ENCODE results near the gene GDF2. TPM values are rescaled to one million over a fixed set of nuclear protein-coding genes. Genes with fewer than 3 reads are reported as not detected.

The GDF2 gene
- total RNA-seq, 4 donors from 2014 or later = not detected

DNA sequence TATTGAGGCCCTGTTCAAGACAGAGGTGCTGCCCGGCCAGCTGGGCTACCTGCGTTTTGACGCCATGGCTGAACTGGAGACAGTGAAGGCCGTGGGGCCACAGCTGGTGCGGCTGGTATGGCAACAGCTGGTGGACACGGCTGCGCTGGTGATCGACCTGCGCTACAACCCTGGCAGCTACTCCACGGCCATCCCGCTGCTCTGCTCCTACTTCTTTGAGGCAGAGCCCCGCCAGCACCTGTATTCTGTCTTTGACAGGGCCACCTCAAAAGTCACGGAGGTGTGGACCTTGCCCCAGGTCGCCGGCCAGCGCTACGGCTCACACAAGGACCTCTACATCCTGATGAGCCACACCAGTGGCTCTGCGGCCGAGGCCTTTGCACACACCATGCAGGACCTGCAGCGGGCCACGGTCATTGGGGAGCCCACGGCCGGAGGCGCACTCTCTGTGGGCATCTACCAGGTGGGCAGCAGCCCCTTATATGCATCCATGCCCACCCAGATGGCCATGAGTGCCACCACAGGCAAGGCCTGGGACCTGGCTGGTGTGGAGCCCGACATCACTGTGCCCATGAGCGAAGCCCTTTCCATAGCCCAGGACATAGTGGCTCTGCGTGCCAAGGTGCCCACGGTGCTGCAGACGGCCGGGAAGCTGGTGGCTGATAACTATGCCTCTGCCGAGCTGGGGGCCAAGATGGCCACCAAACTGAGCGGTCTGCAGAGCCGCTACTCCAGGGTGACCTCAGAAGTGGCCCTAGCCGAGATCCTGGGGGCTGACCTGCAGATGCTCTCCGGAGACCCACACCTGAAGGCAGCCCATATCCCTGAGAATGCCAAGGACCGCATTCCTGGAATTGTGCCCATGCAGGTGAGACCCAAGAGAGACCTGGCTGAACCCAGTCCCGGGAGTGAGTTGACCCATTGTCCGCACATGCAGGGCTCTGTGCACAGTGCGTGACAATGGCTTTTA, 28.7 kb downstream of the GDF2 start:
- no peaks in the 10 kb centered on the region for H3K36me3 ChIP-seq
- intact Hi-C loops (cut with DNase I; ENCODE audit: low total_unique reads) = no loop called here
- TF ChIP-seq POLR2A (IDR thresholded peaks at IDR 0.05) = no peak
- TF ChIP-seq, protein P1, sequence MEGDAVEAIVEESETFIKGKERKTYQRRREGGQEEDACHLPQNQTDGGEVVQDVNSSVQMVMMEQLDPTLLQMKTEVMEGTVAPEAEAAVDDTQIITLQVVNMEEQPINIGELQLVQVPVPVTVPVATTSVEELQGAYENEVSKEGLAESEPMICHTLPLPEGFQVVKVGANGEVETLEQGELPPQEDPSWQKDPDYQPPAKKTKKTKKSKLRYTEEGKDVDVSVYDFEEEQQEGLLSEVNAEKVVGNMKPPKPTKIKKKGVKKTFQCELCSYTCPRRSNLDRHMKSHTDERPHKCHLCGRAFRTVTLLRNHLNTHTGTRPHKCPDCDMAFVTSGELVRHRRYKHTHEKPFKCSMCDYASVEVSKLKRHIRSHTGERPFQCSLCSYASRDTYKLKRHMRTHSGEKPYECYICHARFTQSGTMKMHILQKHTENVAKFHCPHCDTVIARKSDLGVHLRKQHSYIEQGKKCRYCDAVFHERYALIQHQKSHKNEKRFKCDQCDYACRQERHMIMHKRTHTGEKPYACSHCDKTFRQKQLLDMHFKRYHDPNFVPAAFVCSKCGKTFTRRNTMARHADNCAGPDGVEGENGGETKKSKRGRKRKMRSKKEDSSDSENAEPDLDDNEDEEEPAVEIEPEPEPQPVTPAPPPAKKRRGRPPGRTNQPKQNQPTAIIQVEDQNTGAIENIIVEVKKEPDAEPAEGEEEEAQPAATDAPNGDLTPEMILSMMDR (IDR thresholded peaks at IDR 0.05) = no peak
- no peaks in the 10 kb centered on the region for H3K27me3 ChIP-seq
- no peaks in the 10 kb centered on the region for H3K9me3 ChIP-seq
- no peak for DNase-seq
- H3K4me1 ChIP-seq = no peaks in the 10 kb centered on the region
- H3K4me3 ChIP-seq = no peak overlapping the region
- H3K27ac ChIP-seq = no peak overlapping the region

DNA sequence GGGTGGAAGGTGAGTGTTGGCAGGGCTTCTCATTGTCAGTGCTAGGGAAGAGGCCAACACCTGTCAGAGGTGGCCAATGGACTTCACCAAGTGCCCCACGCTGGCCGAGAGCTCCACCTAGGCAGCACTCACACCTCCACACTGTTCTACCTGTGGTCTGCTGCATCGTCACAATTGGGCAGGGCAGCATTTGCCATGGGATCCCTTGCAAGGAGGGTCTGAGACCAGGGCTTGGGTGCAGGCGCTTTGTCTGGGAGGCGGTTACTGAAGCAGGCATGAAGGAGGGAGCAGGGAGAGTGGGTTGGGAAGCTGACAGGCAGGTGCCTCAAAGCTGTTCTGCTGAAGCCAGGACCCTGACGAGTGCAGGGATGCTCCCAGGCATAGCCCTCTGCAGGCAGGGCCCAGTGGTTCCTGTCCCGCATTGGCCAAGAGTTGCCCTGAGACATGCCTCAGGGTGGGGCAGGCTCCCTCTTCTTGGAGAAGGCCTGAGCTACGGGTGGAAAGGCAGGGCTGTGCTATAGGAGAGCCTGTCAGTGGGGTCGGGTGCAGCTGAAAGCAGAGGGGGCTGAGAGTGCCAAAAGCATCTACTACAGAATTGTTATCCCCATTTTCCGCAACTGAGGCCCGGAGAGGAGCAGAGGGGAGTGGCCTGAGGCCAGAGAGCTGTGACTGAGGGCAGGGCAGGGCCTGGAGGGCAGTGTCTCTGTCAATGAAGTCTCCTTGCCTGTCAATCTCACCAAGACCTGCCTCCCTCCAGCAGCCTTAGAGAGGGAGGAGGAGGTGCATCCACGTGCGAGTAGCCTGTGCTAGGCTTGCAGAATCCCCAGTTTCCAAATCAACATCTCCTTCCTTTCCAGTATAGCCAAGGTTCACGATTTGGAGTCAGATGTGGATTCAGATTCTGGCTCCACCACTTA, 29.9 kb downstream of the GDF2 start:
- DNase-seq = no peak
- no peak overlapping the region for H3K4me3 ChIP-seq
- no peaks in the 10 kb centered on the region for H3K4me1 ChIP-seq
- no peaks in the 10 kb centered on the region for H3K9me3 ChIP-seq
- H3K27ac ChIP-seq = no peak overlapping the region
- no peaks in the 10 kb centered on the region for H3K27me3 ChIP-seq
- H3K36me3 ChIP-seq = no peaks in the 10 kb centered on the region
- no peak for TF ChIP-seq POLR2A (IDR thresholded peaks at IDR 0.05)
- TF ChIP-seq, protein P1 (IDR thresholded peaks at IDR 0.05) = no peak
- intact Hi-C loops (cut with DNase I; ENCODE audit: low total_unique reads) = no loop called here

DNA sequence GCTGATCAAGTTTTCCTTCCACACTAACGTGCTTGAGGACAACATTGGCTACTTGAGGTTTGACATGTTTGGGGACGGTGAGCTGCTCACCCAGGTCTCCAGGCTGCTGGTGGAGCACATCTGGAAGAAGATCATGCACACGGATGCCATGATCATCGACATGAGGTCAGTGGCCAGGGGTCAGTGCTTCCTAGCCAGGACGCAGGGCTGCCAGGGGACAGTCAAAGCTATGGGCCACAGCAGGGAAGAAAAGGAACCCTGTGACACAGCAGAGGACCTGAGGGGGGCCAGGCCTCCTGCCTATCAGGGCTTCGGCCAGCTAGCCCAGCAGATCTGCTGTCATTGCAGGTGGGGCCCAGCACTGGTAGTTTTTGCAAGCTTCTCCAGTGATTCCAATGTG, 31.1 kb downstream of the GDF2 start:
- DNase-seq = no peak
- H3K36me3 ChIP-seq = no peaks in the 10 kb centered on the region
- H3K27me3 ChIP-seq = no peaks in the 10 kb centered on the region
- no peak overlapping the region for H3K4me3 ChIP-seq
- H3K4me1 ChIP-seq = no peaks in the 10 kb centered on the region
- TF ChIP-seq, protein P1 (IDR thresholded peaks at IDR 0.05) = no peak
- TF ChIP-seq POLR2A (IDR thresholded peaks at IDR 0.05) = no peak
- H3K27ac ChIP-seq = no peak overlapping the region
- intact Hi-C loops (cut with DNase I; ENCODE audit: low total_unique reads) = no loop called here
- no peaks in the 10 kb centered on the region for H3K9me3 ChIP-seq

DNA sequence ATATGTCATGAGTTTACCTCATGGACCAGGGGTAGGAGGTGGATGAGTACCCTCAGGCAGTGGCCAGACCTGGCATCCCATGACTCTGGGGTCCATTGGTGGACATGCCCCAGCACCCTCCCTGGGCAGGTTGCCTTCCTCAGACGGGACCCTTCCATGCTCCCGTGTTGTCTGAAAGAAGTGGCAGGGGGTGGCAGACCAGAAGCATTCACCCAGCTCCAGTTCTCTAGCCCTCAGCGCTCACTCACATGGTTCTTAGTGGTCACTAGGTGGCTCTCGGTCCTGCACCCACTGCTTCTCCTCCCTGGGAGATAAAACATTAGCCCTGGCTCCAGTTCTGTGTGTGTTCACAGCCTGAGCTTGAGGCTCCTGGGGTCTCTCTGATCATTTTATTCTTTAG, 31.9 kb downstream of the GDF2 start:
- no peak for DNase-seq
- Histone ChIP-seq H3K27me3 (no peaks in the 10 kb centered on the region), H3K27ac (no peak overlapping the region), H3K9me3 (no peaks in the 10 kb centered on the region), H3K36me3 (no peaks in the 10 kb centered on the region), H3K4me1 (no peaks in the 10 kb centered on the region), H3K4me3 (no peak overlapping the region)
- TF ChIP-seq, protein P1 (IDR thresholded peaks at IDR 0.05) = no peak
- TF ChIP-seq POLR2A (IDR thresholded peaks at IDR 0.05) = no peak
- intact Hi-C loops (cut with DNase I; ENCODE audit: low total_unique reads) = no loop called here

Data from uterus (tissue), 4 donors.